ENCODE measurements around the gene PDE5A. TPM values are rescaled to one million over a fixed set of nuclear protein-coding genes. Genes with fewer than 3 reads are reported as not detected.

Gene PDE5A
- total RNA-seq, 4 donors from 2014 or later, result 154 to 208 (median 199) TPM

DNA sequence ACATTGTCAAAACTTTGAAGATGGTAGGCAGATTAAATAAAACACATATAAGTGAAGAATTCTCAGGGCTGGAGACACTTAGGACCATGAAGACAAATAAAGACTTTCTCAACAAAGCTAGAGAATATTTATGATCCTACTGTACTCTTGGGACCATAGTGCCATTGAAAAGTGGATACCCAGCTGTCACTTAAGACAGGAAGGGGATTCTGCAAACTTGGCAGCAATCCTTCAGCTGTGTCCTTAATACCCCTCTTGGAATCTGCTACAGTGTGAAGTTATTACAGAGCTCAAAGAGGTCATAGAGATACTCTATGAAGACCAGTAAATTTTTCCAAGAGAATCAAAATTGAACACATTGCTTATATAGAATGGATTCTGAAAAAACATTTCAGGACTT is 24.3 kb downstream of the PDE5A start:
- Histone ChIP-seq H3K4me3 (no peak overlapping the region), H3K27ac (replicated peaks in 1 of 4) (peak overlapping the region in 3 of 4 donors; percentile 22 to 68 (median 23)), H3K27me3 (no peaks in the 10 kb centered on the region), H3K4me1 (peaks cover 0 to 79% (median 74%) of the 10 kb centered on the region in 4 donors), H3K36me3 (peaks cover 0 to 10% (median 6%) of the 10 kb centered on the region in 4 donors), H3K9me3 (peaks cover 0 to 1% (median 0%) of the 10 kb centered on the region in 4 donors)
- intact Hi-C loops (cut with DNase I), result no loop called here
- TF ChIP-seq POLR2AphosphoS5 (IDR thresholded peaks at IDR 0.05), result no peak
- TF ChIP-seq EP300 (IDR thresholded peaks at IDR 0.05), result no peak
- TF ChIP-seq POLR2A (IDR thresholded peaks at IDR 0.05; ENCODE audit: low read depth), result no peak
- TF ChIP-seq, protein P1, sequence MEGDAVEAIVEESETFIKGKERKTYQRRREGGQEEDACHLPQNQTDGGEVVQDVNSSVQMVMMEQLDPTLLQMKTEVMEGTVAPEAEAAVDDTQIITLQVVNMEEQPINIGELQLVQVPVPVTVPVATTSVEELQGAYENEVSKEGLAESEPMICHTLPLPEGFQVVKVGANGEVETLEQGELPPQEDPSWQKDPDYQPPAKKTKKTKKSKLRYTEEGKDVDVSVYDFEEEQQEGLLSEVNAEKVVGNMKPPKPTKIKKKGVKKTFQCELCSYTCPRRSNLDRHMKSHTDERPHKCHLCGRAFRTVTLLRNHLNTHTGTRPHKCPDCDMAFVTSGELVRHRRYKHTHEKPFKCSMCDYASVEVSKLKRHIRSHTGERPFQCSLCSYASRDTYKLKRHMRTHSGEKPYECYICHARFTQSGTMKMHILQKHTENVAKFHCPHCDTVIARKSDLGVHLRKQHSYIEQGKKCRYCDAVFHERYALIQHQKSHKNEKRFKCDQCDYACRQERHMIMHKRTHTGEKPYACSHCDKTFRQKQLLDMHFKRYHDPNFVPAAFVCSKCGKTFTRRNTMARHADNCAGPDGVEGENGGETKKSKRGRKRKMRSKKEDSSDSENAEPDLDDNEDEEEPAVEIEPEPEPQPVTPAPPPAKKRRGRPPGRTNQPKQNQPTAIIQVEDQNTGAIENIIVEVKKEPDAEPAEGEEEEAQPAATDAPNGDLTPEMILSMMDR (IDR thresholded peaks at IDR 0.05), result no peak
- DNase-seq (ENCODE audit: extremely low spot score), result no peak

DNA sequence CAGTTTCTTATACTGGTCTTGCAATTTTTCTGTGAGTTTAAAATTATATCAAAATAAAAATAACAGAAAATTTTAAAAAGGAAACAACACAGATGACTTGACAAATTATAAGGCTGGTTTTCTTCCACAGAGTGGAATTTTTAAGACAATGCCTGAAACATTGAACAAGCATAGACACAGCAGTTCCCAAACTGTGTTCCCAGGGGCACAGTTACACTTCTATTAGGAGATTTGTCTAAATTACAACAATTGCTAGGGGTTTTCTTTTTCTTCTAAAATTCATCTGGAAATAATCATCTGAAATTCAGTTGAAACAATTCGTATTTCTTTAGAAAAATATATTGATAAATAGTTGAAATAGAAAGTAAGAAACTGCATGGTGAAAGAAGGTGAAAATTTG is 26.2 kb downstream of the PDE5A start:
- Histone ChIP-seq H3K27ac (replicated peaks in 1 of 4) (peak overlapping the region; percentile 22 to 68 (median 53)), H3K9me3 (peaks cover 0 to 8% (median 0%) of the 10 kb centered on the region in 4 donors), H3K4me3 (no peak overlapping the region), H3K36me3 (peaks cover 0 to 10% (median 6%) of the 10 kb centered on the region in 4 donors), H3K4me1 (peaks cover 0 to 77% (median 72%) of the 10 kb centered on the region in 4 donors), H3K27me3 (no peaks in the 10 kb centered on the region)
- DNase-seq (ENCODE audit: extremely low spot score), result no peak
- WGBS, result 45% methylated on average over 1 of the region's 1 CpG
- intact Hi-C loops (cut with DNase I), result no loop called here
- TF ChIP-seq EP300 (IDR thresholded peaks at IDR 0.05), result no peak
- no peak for TF ChIP-seq POLR2A (IDR thresholded peaks at IDR 0.05; ENCODE audit: low read depth)
- no peak for TF ChIP-seq POLR2AphosphoS5 (IDR thresholded peaks at IDR 0.05)
- TF ChIP-seq, protein P1 (IDR thresholded peaks at IDR 0.05), result no peak

DNA sequence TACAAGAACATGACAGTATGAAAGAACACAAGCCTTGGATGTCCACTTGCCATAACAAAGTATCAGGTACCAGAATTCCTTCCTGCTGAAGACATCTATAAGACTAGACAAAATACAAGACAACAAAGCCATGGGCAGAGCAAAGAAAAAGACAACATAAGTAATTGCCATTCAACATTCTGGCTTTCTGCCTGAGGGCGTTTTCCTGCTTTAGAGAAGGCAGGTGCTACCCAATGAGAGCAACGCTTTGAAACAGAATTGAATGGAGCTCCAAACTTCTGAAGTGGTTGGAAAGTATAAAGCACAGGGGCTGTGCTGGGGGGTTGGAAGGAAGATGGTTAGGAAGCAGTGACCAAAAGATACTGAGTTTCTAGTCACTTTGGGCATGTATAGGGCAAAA is 30.1 kb downstream of the PDE5A start:
- Histone ChIP-seq H3K9me3 (peaks cover 0 to 8% (median 0%) of the 10 kb centered on the region in 4 donors), H3K4me3 (no peak overlapping the region), H3K36me3 (peaks cover 0 to 3% (median 0%) of the 10 kb centered on the region in 4 donors), H3K27ac (replicated peaks in 1 of 4) (peak overlapping the region; percentile 60 to 82 (median 64)), H3K4me1 (peaks cover 0 to 66% (median 58%) of the 10 kb centered on the region in 4 donors), H3K27me3 (no peaks in the 10 kb centered on the region)
- no peak for TF ChIP-seq EP300 (IDR thresholded peaks at IDR 0.05)
- TF ChIP-seq, protein P1 (IDR thresholded peaks at IDR 0.05), result no peak
- intact Hi-C loops (cut with DNase I), result no loop called here
- 58% methylated on average over 2 of the region's 2 CpGs for WGBS
- no peak for DNase-seq (ENCODE audit: extremely low spot score)

DNA sequence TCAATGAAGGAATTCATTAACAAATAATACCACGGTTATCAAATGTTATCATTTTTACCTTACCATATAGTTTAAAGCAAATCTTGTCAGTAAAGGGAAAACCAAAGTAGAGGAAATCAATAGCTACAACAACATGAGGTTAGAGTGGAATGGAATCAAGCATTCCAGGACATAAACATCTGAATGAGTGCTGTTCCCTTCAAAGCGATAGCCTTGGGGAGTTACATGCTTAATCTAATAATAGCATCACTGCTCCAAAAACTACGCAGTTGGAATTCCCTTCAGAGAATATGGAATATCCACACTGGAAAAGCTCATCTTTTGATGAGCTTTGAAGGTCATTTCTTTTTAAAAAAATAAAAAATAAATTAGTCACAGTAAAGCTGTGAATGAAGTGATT is 31.2 kb downstream of the PDE5A start:
- Histone ChIP-seq H3K27me3 (no peaks in the 10 kb centered on the region), H3K4me1 (peaks cover 0 to 66% (median 59%) of the 10 kb centered on the region in 4 donors), H3K4me3 (no peak overlapping the region), H3K36me3 (peaks cover 0 to 3% (median 0%) of the 10 kb centered on the region in 4 donors), H3K27ac (replicated peaks in 1 of 4) (peak overlapping the region; percentile 60 to 82 (median 64)), H3K9me3 (peaks cover 0 to 8% (median 0%) of the 10 kb centered on the region in 4 donors)
- intact Hi-C loops (cut with DNase I), result no loop called here
- DNase-seq (ENCODE audit: extremely low spot score), result no peak
- no peak for TF ChIP-seq EP300 (IDR thresholded peaks at IDR 0.05)
- peak in 1 of 2 donors; percentile 30 for TF ChIP-seq POLR2AphosphoS5 (IDR thresholded peaks at IDR 0.05)
- no peak for TF ChIP-seq POLR2A (IDR thresholded peaks at IDR 0.05; ENCODE audit: low read depth)
- 35% methylated on average over 3 of the region's 3 CpGs for WGBS

DNA sequence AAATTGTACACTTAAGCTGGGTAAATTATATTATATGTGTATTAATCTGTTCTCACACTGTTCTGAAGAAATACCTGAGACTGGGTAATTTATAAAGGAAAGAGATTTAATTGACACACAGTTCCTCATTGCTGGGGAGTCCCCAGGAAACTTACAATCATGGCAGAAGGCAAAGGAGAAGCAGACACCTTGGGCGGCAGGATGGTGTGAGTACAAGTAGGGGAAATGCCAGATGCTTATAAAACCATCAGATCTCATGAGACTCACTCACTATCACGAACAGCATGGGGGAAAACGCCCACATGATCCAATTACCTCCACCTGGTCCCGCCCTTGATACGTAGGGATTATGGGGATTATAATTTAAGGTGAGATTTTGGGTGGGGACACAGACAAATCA is 34.9 kb downstream of the PDE5A start:
- Histone ChIP-seq H3K27ac (replicated peaks in 1 of 4) (peak overlapping the region; percentile 63 to 82 (median 66)), H3K4me1 (peaks cover 5 to 82% (median 75%) of the 10 kb centered on the region in 4 donors), H3K4me3 (no peak overlapping the region), H3K9me3 (peaks cover 0 to 1% (median 0%) of the 10 kb centered on the region in 4 donors), H3K27me3 (no peaks in the 10 kb centered on the region), H3K36me3 (peaks cover 0 to 3% (median 0%) of the 10 kb centered on the region in 4 donors)
- DNase-seq (ENCODE audit: extremely low spot score), result no peak
- TF ChIP-seq, protein P1 (IDR thresholded peaks at IDR 0.05), result no peak
- TF ChIP-seq EP300 (IDR thresholded peaks at IDR 0.05), result no peak
- TF ChIP-seq POLR2A (IDR thresholded peaks at IDR 0.05; ENCODE audit: low read depth), result no peak
- TF ChIP-seq POLR2AphosphoS5 (IDR thresholded peaks at IDR 0.05), result no peak
- 83% methylated on average over 5 of the region's 5 CpGs for WGBS
- intact Hi-C loops (cut with DNase I), result no loop called here
